H1 (cell line): Measurements from ENCODE around the gene DVL3. TPM values are rescaled to one million over a fixed set of nuclear protein-coding genes. Genes with fewer than 3 reads are reported as not detected.

Experiments used
- ASH2L ChIP-seq: fragments of 200-600, 300-600 bp; sonication (generic); IDR thresholded peaks from one replicate; pipeline ENCODE4 v1.7.1; 2017; ENCODE audit warnings: low read length
- BCL11A ChIP-seq, 2 experiments: IDR thresholded peaks; one replicate each; pipeline ENCODE4 v1.6.1; 2011; ENCODE audit warnings: low read depth in 2 of 2, low read length in 2 of 2, mild to moderate bottlenecking in 2 of 2
- CHD1 ChIP-seq: IDR thresholded peaks from 2 replicates; pipeline ENCODE4 v1.6.1; 2012; ENCODE audit warnings: low read depth, low read length, improper control_type of control experiment
- CREB1 ChIP-seq: IDR thresholded peaks from 2 replicates; pipeline ENCODE4 v1.6.1; 2012; ENCODE audit warnings: inconsistent platforms
- CTBP2 ChIP-seq: IDR thresholded peaks from 2 replicates; pipeline ENCODE4 v1.7.0; 2011; ENCODE audit warnings: borderline replicate concordance, mild to moderate bottlenecking, moderate library complexity, mixed read lengths, low read length; ENCODE audit not compliant: insufficient read depth, insufficient read length
- EGR1 ChIP-seq: IDR thresholded peaks from 2 replicates; pipeline ENCODE4 v1.6.1; 2011; ENCODE audit warnings: low read depth, low read length, borderline replicate concordance
- EP300 ChIP-seq, 2 experiments: IDR thresholded peaks; 1 replicate in 1 of 2; 2 replicates in 1 of 2; pipeline ENCODE4 v1.6.1; 2011 to 2012; ENCODE audit warnings: low read depth in 2 of 2, low read length in 2 of 2, mild to moderate bottlenecking in 2 of 2, borderline replicate concordance in 1 of 2, inconsistent platforms in 1 of 2, moderate library complexity in 1 of 2
- GTF2F1 ChIP-seq: IDR thresholded peaks from 2 replicates; pipeline ENCODE4 v1.6.1; 2012; ENCODE audit warnings: low read depth, low read length, improper control_type of control experiment, borderline replicate concordance
- HDAC2 ChIP-seq, 2 experiments: fragments of 300-600 bp in 1 of 2; sonication (generic) in 1 of 2; IDR thresholded peaks; 2 replicates each; pipeline ENCODE4 v1.6.1; 2011 to 2012; ENCODE audit warnings: low read depth in 2 of 2, low read length in 2 of 2, mild to moderate bottlenecking in 2 of 2, moderate library complexity in 2 of 2, borderline replicate concordance in 1 of 2, inconsistent platforms in 1 of 2
- JUND ChIP-seq: IDR thresholded peaks from 2 replicates; pipeline ENCODE4 v1.6.1; 2011; ENCODE audit warnings: mild to moderate bottlenecking, improper control_type of control experiment, low read length
- KDM4A ChIP-seq: IDR thresholded peaks from one replicate; pipeline ENCODE4 v1.7.1; 2012; ENCODE audit warnings: low read depth, mild to moderate bottlenecking, moderate library complexity, low read length, inconsistent platforms; ENCODE audit not compliant: severe bottlenecking
- MAX ChIP-seq: IDR thresholded peaks from 2 replicates; pipeline ENCODE4 v1.6.1; 2012; ENCODE audit warnings: inconsistent platforms
- NRF1 ChIP-seq: IDR thresholded peaks from 2 replicates; pipeline ENCODE4 v1.6.1; 2011; ENCODE audit warnings: mild to moderate bottlenecking, low read depth, low read length, improper control_type of control experiment
- POLR2AphosphoS5 ChIP-seq: IDR thresholded peaks from 2 replicates; pipeline ENCODE4 v1.6.1; 2011; ENCODE audit warnings: low read depth, low read length
- RAD21 ChIP-seq, 2 experiments: IDR thresholded peaks in 1 of 2; conservative IDR thresholded peaks in 1 of 2; 2 replicates each; pipeline ENCODE4 v1.6.1; 2011; ENCODE audit warnings: low read depth in 2 of 2, low read length in 2 of 2, improper control_type of control experiment in 1 of 2, inconsistent platforms in 1 of 2, mild to moderate bottlenecking in 1 of 2, moderate library complexity in 1 of 2
- SIN3A ChIP-seq, 2 experiments: IDR thresholded peaks in 1 of 2; conservative IDR thresholded peaks in 1 of 2; 2 replicates each; pipeline ENCODE4 v1.6.1; 2011 to 2012; ENCODE audit warnings: low read length in 2 of 2, improper control_type of control experiment in 1 of 2, low read depth in 1 of 2, mild to moderate bottlenecking in 1 of 2
- SP4 ChIP-seq: IDR thresholded peaks from 2 replicates; pipeline ENCODE4 v1.6.1; 2012; ENCODE audit warnings: low read length, inconsistent platforms
- SUZ12 ChIP-seq: fragments of 200-600 bp; sonication (generic); IDR thresholded peaks from 2 replicates; pipeline ENCODE4 v1.6.1; 2012; ENCODE audit warnings: mild to moderate bottlenecking, inconsistent platforms, low read length, moderate library complexity, mixed read lengths
- TAF7 ChIP-seq: optimal IDR thresholded peaks from 2 replicates; pipeline ENCODE3; 2011; ENCODE audit warnings: low read depth, mild to moderate bottlenecking, inconsistent platforms, low read length, moderate library complexity, borderline replicate concordance
- TEAD4 ChIP-seq: IDR thresholded peaks from 2 replicates; pipeline ENCODE4 v1.6.1; 2012; ENCODE audit warnings: low read depth, low read length, inconsistent platforms, mixed read lengths
- ZNF274 ChIP-seq: IDR thresholded peaks from 2 replicates; pipeline ENCODE4 v1.7.0; 2012; ENCODE audit warnings: low read length, borderline replicate concordance; ENCODE audit errors: extremely low read depth
- polyA plus RNA-seq, 7 experiments: library from polyadenylated mRNA; depleted of rRNA in 3 of 7; stranded (reverse) in 5 of 7; unstranded in 2 of 7; fragments of >200 nt in 5 of 7; fragments of 200-250 nt in 2 of 7; gene quantifications; 1 replicate in 5 of 7; 2 replicates in 1 of 7; 4 replicates in 1 of 7; pipeline versions ENCODE4 v1.2.1 to v1.2.3, GENCODE V29; 2011 to 2013; ENCODE audit warnings: missing spikeins in 2 of 7, mixed read lengths in 2 of 7
- total RNA-seq: library from RNA; stranded (reverse); fragmentation: NEBNext Ultra II Directional; extraction: Animal tissue kit (Norgen Biotek cat#: 25700); gene quantifications from 2 replicates; pipeline ENCODE4 v1.2.1, GENCODE V29; 2021
- TF ChIP-seq, protein P1 (sequence below): IDR thresholded peaks from 2 replicates; pipeline ENCODE4 v1.6.1; 2011; ENCODE audit warnings: low read depth, mild to moderate bottlenecking, low read length; ENCODE audit not compliant: insufficient read depth

DVL3 gene
- total and polyA plus RNA-seq, 2 of the 8 experiments (the other 6 are each of a cell fraction or from before 2014, with no cell fraction given): 38.5 to 66.6 TPM

- no peak for TF ChIP-seq BCL11A (IDR thresholded peaks at IDR 0.05; ENCODE audit: low read depth in 2 of 2, low read length in 2 of 2)
- TF ChIP-seq GTF2F1: no peak
- TF ChIP-seq SUZ12: no peak
- no peak for TF ChIP-seq SP4
- TF ChIP-seq EGR1: no peak
- TF ChIP-seq RAD21 (IDR thresholded peaks at IDR 0.05 in 1 of 2, conservative IDR thresholded peaks at IDR 0.05 in 1 of 2; ENCODE audit: low read depth in 2 of 2, low read length in 2 of 2): no peak
- peak; percentile 84 for TF ChIP-seq ASH2L
- peak; percentile 32 for TF ChIP-seq TAF7
- TF ChIP-seq CREB1: no peak
- TF ChIP-seq POLR2AphosphoS5: peak; percentile 47; the same call in 1 of the 2 replicates
- peak in 1 of 2 experiments; percentile 7; a peak in 1 of 3 replicates for TF ChIP-seq EP300 (IDR thresholded peaks at IDR 0.05; ENCODE audit: borderline replicate concordance in 1 of 2, low read depth in 2 of 2, low read length in 2 of 2)
- peak; percentile 79 for TF ChIP-seq JUND
- no peak for TF ChIP-seq CHD1
- TF ChIP-seq SIN3A (conservative IDR thresholded peaks at IDR 0.05 in 1 of 2, IDR thresholded peaks at IDR 0.05 in 1 of 2; ENCODE audit: low read depth in 1 of 2, low read length in 2 of 2): 0 out of 4 replicates have a peak, but pooled peaks have one; percentile 44 to 45
- no peak for TF ChIP-seq CTBP2
- TF ChIP-seq HDAC2 (IDR thresholded peaks at IDR 0.05; ENCODE audit: borderline replicate concordance in 1 of 2, low read depth in 2 of 2, low read length in 2 of 2): no peak
- TF ChIP-seq ZNF274: no peak
- TF ChIP-seq, protein P1, sequence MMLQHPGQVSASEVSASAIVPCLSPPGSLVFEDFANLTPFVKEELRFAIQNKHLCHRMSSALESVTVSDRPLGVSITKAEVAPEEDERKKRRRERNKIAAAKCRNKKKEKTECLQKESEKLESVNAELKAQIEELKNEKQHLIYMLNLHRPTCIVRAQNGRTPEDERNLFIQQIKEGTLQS: no peak
- TF ChIP-seq TEAD4: no peak
- TF ChIP-seq MAX: no peak
- TF ChIP-seq NRF1: no peak
- no peak for TF ChIP-seq KDM4A
These were observed 21.5 kb downstream of the DVL3 start (continued) for GRCh38 chr3:184176377-184177330.
